Measurements from ENCODE around the gene TATDN3.
"Not testable (repeated sequence)": the region's sequence is repeated elsewhere in the genome, so short reads cannot be mapped to it uniquely, and the experiment has no call there.

Gene TATDN3

GRCh38 chr1:212762839-212763238 is 28.9 kb upstream of the TATDN3 start:
- no peak overlapping the region for H3K4me3 Mint-ChIP-seq
- peaks cover 9% of the 10 kb centered on the region for H3K4me1 Mint-ChIP-seq (ENCODE audit: low read depth)
- no peaks in the 10 kb centered on the region for H3K27me3 Mint-ChIP-seq (ENCODE audit: low read depth)
- peaks cover 13% of the 10 kb centered on the region for H3K9me3 Mint-ChIP-seq
- H3K36me3 Mint-ChIP-seq (ENCODE audit: low read depth) = peaks cover 46% of the 10 kb centered on the region
- no peak overlapping the region for H3K27ac Mint-ChIP-seq

- not testable (repeated sequence) for H3K4me3 Mint-ChIP-seq; H3K27me3 Mint-ChIP-seq (ENCODE audit: low read depth); H3K27ac Mint-ChIP-seq
- peaks cover 56% of the 10 kb centered on the region for H3K36me3 Mint-ChIP-seq (ENCODE audit: low read depth)
- peaks cover 20% of the 10 kb centered on the region for H3K4me1 Mint-ChIP-seq (ENCODE audit: low read depth)
- peaks cover 30% of the 10 kb centered on the region for H3K9me3 Mint-ChIP-seq
Measured at GRCh38 chr1:212764718-212765281, 26.9 kb upstream of the TATDN3 start.

DNA sequence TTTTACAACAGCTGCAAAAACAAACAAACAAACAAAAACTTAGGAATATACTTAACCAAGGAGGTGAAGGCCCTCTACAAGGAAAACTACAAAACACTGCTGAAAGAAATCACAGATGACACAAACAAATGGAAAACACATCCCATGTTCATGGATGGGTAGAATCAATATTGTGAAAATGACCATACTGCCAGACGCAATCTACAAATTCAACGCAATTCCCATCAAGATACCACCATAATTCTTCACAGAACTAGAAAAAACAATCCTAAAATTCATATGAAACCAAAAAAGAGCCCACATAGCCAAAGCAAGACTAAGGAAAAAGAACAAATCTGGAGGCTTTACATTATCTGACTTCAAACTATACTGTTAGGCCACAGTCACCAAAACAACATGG is 24.9 kb upstream of the TATDN3 start:
- H3K4me1 Mint-ChIP-seq (ENCODE audit: low read depth) = peaks cover 25% of the 10 kb centered on the region
- H3K27me3 Mint-ChIP-seq (ENCODE audit: low read depth); H3K4me3 Mint-ChIP-seq; H3K27ac Mint-ChIP-seq: not testable (repeated sequence)
- peaks cover 37% of the 10 kb centered on the region for H3K9me3 Mint-ChIP-seq
- peaks cover 65% of the 10 kb centered on the region for H3K36me3 Mint-ChIP-seq (ENCODE audit: low read depth)

DNA sequence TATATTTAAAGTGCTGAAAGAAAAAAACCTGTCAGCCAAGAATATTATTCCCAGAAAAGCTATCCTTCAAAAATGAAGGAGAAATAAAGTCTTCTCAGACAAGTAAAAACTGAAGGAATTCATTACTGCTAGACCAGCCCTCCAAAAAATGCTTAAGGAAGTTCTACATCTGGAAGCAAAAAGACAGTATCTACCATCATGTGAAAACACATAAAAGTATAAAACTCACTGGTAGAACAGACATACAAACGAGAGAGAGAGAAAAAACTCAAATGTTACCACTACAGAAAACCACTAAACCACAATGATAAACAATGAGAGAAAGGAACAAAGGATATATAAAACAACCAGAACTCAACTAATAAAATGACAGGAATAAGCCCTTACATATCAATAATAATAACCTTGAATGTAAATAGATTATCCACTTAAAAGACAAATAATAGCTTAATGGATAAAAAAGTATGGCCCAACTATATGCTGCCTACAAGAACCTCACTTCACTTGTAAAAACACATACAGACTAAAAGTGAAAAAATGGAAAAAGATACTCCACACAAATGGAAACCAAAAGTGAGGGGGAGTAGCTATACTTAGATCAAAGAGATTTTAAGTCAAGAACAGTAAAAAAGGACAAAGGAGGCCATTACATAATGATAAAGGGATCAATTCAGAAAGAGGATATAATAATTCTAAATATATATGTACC is 22.1 kb upstream of the TATDN3 start:
- peaks cover 37% of the 10 kb centered on the region for H3K9me3 Mint-ChIP-seq
- peaks cover 64% of the 10 kb centered on the region for H3K36me3 Mint-ChIP-seq (ENCODE audit: low read depth)
- peaks cover 24% of the 10 kb centered on the region for H3K4me1 Mint-ChIP-seq (ENCODE audit: low read depth)

GRCh38 chr1:212771341-212771740 is 20.4 kb upstream of the TATDN3 start:
- Mint-ChIP-seq H3K4me3 (no peak overlapping the region), H3K36me3 (ENCODE audit: low read depth) (peaks cover 61% of the 10 kb centered on the region), H3K4me1 (ENCODE audit: low read depth) (peaks cover 22% of the 10 kb centered on the region), H3K27ac (no peak overlapping the region), H3K27me3 (ENCODE audit: low read depth) (peaks cover 2% of the 10 kb centered on the region), H3K9me3 (peaks cover 37% of the 10 kb centered on the region)

More for the DNA sequence above, 22.1 kb upstream of the TATDN3 start:
- Mint-ChIP-seq H3K27ac (peak overlapping the region; percentile 75), H3K4me3 (peak overlapping the region; percentile 47), H3K27me3 (ENCODE audit: low read depth) (peaks cover 2% of the 10 kb centered on the region)

DNA sequence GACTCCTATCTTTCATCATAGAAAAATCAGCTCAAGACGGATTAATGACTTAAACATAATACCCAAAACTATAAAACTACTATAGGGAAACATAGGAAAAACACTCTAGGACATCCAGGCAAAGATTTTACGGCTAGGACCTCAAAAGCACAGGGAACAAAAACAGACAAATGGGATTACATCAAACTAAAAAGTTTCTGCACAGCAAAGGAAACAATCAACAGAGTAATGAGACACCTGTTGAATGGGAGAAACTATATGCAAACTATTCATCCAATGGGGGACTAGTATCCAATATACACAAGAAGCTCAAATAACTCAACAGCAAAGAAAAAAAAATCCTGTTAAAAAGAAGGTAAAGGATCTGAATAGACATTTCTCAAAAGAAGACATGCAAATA is 18.7 kb upstream of the TATDN3 start:
- Mint-ChIP-seq H3K4me3 (no peak overlapping the region), H3K4me1 (ENCODE audit: low read depth) (peaks cover 18% of the 10 kb centered on the region), H3K27ac (no peak overlapping the region), H3K36me3 (ENCODE audit: low read depth) (peaks cover 53% of the 10 kb centered on the region), H3K9me3 (peaks cover 24% of the 10 kb centered on the region), H3K27me3 (ENCODE audit: low read depth) (peaks cover 2% of the 10 kb centered on the region)

- Mint-ChIP-seq H3K4me3 (no peak overlapping the region), H3K27me3 (ENCODE audit: low read depth) (no peaks in the 10 kb centered on the region), H3K4me1 (ENCODE audit: low read depth) (peaks cover 9% of the 10 kb centered on the region), H3K36me3 (ENCODE audit: low read depth) (peaks cover 41% of the 10 kb centered on the region), H3K9me3 (peaks cover 9% of the 10 kb centered on the region), H3K27ac (no peak overlapping the region)
Measured at GRCh38 chr1:212774584-212774983, 17.1 kb upstream of the TATDN3 start.

- Mint-ChIP-seq H3K27me3 (ENCODE audit: low read depth) (no peaks in the 10 kb centered on the region), H3K4me1 (ENCODE audit: low read depth) (peaks cover 4% of the 10 kb centered on the region), H3K36me3 (ENCODE audit: low read depth) (peaks cover 37% of the 10 kb centered on the region), H3K9me3 (peaks cover 2% of the 10 kb centered on the region), H3K4me3 (no peak overlapping the region), H3K27ac (no peak overlapping the region)
Measured at GRCh38 chr1:212775241-212775640, 16.5 kb upstream of the TATDN3 start.

DNA sequence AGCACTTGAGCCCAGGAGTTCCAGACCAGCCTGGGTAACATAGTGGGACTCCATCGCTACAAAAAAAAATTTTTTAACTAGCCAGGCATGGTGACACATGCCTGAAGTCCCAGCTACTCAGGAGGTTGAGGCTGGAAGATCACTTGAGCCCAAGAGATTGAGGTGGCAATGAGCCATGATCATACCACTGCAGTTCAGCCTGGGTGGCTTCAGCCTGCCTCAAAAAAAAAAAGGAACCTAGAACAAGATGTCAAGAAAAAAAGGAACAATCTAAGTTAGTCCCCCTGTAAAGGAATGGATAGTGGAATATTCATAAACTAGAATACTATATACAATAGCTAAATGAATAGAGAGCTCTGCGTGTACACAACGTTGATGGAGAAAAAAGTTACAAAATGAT is 14.5 kb upstream of the TATDN3 start:
- H3K4me1 Mint-ChIP-seq (ENCODE audit: low read depth) = peaks cover 2% of the 10 kb centered on the region
- peaks cover 25% of the 10 kb centered on the region for H3K36me3 Mint-ChIP-seq (ENCODE audit: low read depth)
- H3K27me3 Mint-ChIP-seq (ENCODE audit: low read depth) = no peaks in the 10 kb centered on the region
- H3K27ac Mint-ChIP-seq = no peak overlapping the region
- H3K9me3 Mint-ChIP-seq = no peaks in the 10 kb centered on the region
- H3K4me3 Mint-ChIP-seq = no peak overlapping the region

DNA sequence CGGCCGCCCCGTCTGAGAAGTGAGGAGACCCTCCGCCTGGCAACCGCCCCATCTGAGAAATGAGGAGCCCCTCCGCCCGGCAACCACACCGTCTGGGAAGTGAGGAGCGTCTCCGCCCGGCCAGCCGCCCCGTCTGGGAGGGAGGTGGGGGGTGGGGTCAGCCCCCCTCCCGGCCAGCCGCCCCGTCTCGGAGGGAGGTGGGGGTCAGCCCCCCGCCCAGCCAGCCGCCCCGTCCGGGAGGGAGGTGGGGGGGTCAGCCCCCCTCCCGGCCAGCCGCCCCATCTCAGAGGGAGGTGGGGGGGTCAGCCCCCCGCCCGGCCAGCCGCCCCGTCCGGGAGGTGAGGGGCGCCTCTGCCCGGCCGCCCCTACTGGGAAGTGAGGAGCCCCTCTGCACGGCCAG is 12.6 kb upstream of the TATDN3 start:
- H3K36me3 Mint-ChIP-seq (ENCODE audit: low read depth) = peaks cover 23% of the 10 kb centered on the region
- H3K9me3 Mint-ChIP-seq; H3K4me1 Mint-ChIP-seq (ENCODE audit: low read depth); H3K27ac Mint-ChIP-seq; H3K4me3 Mint-ChIP-seq; H3K27me3 Mint-ChIP-seq (ENCODE audit: low read depth): not testable (repeated sequence)

- no peaks in the 10 kb centered on the region for H3K27me3 Mint-ChIP-seq (ENCODE audit: low read depth)
- H3K27ac Mint-ChIP-seq = no peak overlapping the region
- H3K4me3 Mint-ChIP-seq = no peak overlapping the region
- H3K4me1 Mint-ChIP-seq (ENCODE audit: low read depth) = peaks cover 5% of the 10 kb centered on the region
- no peaks in the 10 kb centered on the region for H3K9me3 Mint-ChIP-seq
- peaks cover 21% of the 10 kb centered on the region for H3K36me3 Mint-ChIP-seq (ENCODE audit: low read depth)
Measured at GRCh38 chr1:212780759-212781158, 10.9 kb upstream of the TATDN3 start.

DNA sequence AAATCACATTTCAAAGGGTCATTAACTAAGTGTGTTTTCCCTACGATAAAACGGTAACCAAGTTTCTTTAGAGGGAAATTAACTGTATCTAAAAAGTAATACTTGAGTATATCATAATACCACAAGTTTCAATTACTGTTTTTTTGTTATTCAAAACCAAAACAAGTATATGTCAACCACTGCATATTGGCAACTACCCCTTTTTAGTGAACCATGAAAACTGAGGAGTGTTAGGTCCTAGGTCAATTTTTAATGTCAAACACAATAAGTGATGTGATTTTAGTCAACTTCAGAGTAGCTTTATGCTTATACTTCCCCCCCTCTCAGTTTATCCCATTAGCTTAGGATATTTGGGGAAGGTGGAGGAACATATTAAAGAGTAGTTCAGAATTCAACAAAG is 10.5 kb upstream of the TATDN3 start:
- Mint-ChIP-seq H3K4me1 (ENCODE audit: low read depth) (peaks cover 8% of the 10 kb centered on the region), H3K9me3 (no peaks in the 10 kb centered on the region), H3K27me3 (ENCODE audit: low read depth) (no peaks in the 10 kb centered on the region), H3K4me3 (no peak overlapping the region), H3K36me3 (ENCODE audit: low read depth) (peaks cover 23% of the 10 kb centered on the region), H3K27ac (no peak overlapping the region)

DNA sequence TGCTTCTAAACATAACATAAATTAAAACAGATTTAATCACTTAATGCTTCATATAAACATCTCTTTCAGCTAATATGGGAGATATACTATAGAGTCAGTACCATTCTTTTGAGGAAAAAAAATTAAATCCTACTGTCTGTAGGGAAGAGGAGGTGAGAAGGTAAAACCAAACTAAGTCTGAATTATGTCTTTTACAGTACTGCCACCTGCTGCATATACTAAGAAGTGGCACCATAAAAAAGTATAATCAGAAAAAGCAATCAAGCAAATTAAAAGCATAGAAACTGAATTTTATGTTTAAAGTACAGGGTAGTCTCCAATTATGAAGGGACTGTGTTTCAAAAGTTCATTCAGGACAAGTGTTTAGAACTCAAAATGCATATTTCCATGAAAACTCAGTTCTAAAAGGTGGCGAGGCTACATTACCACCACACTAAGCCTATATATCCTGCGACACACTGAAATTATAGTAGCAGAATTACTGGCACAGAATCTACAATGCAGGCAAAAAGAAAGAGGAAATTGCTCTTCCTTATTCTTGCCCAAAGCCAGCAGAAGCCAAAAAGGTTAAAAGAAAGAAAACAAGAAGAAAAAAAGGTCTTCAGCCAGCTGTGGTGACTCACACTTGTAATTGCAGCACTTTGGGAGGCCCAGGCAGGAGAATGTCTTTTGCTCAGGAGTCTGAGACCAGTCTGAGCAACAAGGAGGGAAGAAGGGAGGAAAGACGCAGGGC is 9.1 kb upstream of the TATDN3 start:
- no peak overlapping the region for H3K4me3 Mint-ChIP-seq

GRCh38 chr1:212783976-212784375 is 7.7 kb upstream of the TATDN3 start:
- Mint-ChIP-seq H3K27me3 (ENCODE audit: low read depth) (no peaks in the 10 kb centered on the region), H3K4me3 (no peak overlapping the region), H3K36me3 (ENCODE audit: low read depth) (peaks cover 23% of the 10 kb centered on the region), H3K9me3 (no peaks in the 10 kb centered on the region), H3K4me1 (ENCODE audit: low read depth) (peaks cover 11% of the 10 kb centered on the region), H3K27ac (no peak overlapping the region)

More for the DNA sequence above, 9.1 kb upstream of the TATDN3 start:
- Mint-ChIP-seq H3K9me3 (no peaks in the 10 kb centered on the region), H3K27ac (no peak overlapping the region), H3K27me3 (ENCODE audit: low read depth) (no peaks in the 10 kb centered on the region), H3K36me3 (ENCODE audit: low read depth) (peaks cover 26% of the 10 kb centered on the region), H3K4me1 (ENCODE audit: low read depth) (peaks cover 8% of the 10 kb centered on the region)

- Mint-ChIP-seq H3K27me3 (ENCODE audit: low read depth) (no peaks in the 10 kb centered on the region), H3K4me3 (no peak overlapping the region), H3K4me1 (ENCODE audit: low read depth) (peaks cover 14% of the 10 kb centered on the region), H3K36me3 (ENCODE audit: low read depth) (peaks cover 23% of the 10 kb centered on the region), H3K27ac (no peak overlapping the region), H3K9me3 (no peaks in the 10 kb centered on the region)
Measured at GRCh38 chr1:212785871-212786270, 5.8 kb upstream of the TATDN3 start.

All from T-helper 1 cell treated with Interleukin-12 subunit alpha and Interleukin-12 subunit beta and Interleukin-4 antibody, amounts not matched to agents 30 μg/mL and 1 μg/mL, for 36 hours (primary cell).